Sigmoid colon (tissue), 4 donors: ENCODE data around the gene MGMT.

ENCODE experiments used
- CTCF ChIP-seq, 4 experiments: fragments of 450-650 bp in 3 of 4; fragments of 200-600 bp in 1 of 4; IDR thresholded peaks; one replicate each; pipeline ENCODE4 v1.5.1; 2016 to 2019; ENCODE audit warnings: antibody characterized with exemption in 4 of 4, mild to moderate bottlenecking in 3 of 4, moderate library complexity in 2 of 4
- EP300 ChIP-seq, 4 donors: sonication (generic); formaldehyde crosslinking; IDR thresholded peaks; one replicate each; pipeline ENCODE4 v1.6.1; 2017; ENCODE audit warnings: antibody characterized with exemption in 4 of 4
- POLR2AphosphoS5 ChIP-seq, 4 donors: sonication (generic); formaldehyde crosslinking; IDR thresholded peaks; one replicate each; pipeline ENCODE4 v1.6.1; 2017; ENCODE audit warnings: antibody characterized with exemption in 4 of 4

GRCh38 chr10:129800796-129801340, 333.8 kb downstream of the MGMT start:
- TF ChIP-seq CTCF (IDR thresholded peaks at IDR 0.05) = no peak
- no peak for TF ChIP-seq EP300 (IDR thresholded peaks at IDR 0.05)
- TF ChIP-seq POLR2AphosphoS5 (IDR thresholded peaks at IDR 0.05) = no peak
